Measurements from ENCODE around the gene IPO11.
"Not testable (repeated sequence)": the region's sequence is repeated elsewhere in the genome, so short reads cannot be mapped to it uniquely, and the experiment has no call there.

IPO11 gene

DNA sequence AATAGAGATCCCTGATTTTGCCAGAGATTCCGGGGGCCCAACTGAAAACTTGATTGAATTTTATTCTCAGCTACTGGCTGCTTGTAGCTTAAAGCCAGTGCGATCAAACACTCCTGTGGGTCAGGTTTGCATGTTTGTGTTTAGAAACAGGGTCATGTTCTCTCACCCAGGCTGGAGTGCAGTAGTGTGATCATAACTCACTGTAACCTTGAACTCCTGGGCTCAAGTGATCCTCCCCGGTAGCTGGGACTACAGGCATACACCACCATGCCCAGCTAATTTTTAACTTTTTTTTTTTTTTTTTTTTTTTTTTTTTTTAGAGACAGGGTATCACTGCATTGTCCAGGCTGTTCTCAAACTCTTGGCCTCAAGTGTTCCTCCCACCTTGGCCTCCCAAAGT is 232.7 kb downstream of the IPO11 start:
- DNase-seq (ENCODE audit: low read depth in 2 of 2), result no peak

DNA sequence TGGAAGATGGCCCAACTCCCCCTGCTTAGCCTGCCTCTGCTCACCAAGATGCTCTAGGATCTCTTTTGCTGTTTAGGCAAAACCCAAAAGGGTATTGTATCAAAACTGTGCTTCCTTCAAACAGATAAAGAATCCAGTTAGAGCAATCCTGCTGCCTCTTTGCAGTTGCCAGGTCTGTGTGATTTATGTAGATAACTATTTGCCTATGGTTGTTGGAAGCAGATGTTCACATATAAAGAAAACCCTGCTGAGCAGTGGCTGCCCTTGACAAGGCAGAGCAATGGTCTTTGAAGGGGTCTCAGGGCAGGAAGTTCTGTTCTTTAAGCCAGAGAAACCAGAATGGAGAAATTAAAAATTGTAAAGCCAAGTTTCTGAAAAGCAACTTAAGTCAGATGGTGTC is 234.7 kb downstream of the IPO11 start:
- no peak for DNase-seq (ENCODE audit: low read depth in 2 of 2)

DNA sequence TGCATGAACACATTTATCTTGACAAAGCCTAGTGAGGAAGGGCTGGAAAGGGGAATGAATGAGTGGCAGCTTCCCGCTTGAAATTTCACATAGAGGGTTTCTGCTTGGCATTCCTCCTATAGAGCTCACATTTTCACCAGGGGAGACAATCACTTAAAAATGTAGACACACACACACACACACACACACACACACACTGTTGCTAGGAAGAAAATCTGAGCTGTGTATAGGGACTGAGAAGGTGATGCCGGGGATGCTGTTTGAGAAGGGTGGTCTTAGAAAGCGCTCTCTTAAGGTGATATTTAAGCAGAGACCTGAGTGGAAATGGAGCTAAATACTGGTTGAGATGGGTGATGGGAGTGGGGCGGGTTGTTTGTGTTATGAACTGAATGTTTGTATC is 236.5 kb downstream of the IPO11 start:
- DNase-seq (ENCODE audit: low read depth in 2 of 2), result no peak

DNA sequence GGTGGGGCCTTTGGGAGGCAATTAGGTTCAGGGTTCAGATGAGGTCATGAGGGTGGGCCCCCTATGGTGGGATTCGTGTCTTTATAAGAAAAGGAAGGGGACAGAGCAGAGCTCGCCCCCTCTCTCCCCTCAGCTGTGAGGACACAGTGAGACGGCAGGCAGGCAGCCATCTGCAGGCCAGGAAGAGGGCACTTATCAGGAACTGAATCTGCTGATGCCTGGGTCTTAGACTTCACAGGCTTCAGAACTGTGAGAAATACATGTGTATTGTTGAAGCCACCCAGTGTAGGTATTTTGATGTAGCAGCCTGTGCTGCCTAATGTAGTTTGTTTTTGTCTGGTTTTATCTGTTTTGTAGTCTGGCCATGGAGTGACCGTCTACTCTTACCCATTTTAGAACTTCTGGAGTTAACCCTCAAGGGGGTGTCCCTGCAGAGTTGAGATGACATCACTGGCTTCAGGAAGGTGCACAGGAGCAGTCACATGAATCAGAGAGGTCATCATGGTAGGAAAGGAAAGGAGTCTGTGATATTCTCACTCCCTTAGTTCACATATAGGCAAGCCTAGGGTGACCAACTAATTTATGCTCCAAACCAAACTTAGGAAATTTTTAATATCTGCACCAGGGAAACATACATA is 237.0 kb downstream of the IPO11 start:
- no peak for DNase-seq (ENCODE audit: low read depth in 2 of 2)

DNA sequence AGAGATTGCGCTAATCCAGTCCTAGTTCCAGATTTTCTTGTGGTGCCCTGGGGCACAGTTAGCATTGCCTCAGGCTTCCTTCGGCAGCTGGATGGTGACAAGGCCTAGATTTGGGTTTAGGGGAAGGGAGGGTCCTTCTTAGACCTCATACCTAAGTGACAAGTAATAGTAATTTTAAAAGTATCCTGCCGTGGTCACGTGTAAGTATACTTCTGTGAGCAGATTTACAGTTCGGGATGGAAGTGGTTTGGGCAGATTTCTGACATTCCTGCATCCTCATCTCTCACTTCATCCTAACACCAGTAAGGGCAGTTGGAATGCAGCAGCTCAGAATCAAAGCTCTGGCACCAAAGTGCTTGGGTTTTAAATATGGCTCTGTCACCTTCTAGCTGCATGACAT is 237.6 kb downstream of the IPO11 start:
- DNase-seq (ENCODE audit: low read depth in 2 of 2), result no peak

DNA sequence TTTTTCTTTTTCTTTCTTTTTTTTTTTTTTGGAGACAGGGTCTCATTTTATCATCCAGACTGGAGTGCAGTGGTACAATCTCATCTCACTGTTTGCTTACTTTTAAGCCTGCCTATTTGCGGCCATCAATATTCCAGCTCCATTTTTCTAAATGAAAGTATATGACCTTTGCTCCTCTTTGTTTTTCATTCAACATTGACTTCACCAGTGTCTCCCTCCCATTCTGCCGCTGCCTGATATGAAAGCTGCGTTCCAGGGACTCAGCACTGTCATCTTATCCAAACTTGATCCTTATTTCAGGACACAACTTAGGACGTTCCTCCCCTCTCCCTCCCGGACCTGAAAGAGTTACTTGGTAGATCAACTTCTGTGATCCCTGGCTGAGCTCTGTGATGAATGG is 239.7 kb downstream of the IPO11 start:
- no peak for DNase-seq (ENCODE audit: low read depth in 2 of 2)

DNA sequence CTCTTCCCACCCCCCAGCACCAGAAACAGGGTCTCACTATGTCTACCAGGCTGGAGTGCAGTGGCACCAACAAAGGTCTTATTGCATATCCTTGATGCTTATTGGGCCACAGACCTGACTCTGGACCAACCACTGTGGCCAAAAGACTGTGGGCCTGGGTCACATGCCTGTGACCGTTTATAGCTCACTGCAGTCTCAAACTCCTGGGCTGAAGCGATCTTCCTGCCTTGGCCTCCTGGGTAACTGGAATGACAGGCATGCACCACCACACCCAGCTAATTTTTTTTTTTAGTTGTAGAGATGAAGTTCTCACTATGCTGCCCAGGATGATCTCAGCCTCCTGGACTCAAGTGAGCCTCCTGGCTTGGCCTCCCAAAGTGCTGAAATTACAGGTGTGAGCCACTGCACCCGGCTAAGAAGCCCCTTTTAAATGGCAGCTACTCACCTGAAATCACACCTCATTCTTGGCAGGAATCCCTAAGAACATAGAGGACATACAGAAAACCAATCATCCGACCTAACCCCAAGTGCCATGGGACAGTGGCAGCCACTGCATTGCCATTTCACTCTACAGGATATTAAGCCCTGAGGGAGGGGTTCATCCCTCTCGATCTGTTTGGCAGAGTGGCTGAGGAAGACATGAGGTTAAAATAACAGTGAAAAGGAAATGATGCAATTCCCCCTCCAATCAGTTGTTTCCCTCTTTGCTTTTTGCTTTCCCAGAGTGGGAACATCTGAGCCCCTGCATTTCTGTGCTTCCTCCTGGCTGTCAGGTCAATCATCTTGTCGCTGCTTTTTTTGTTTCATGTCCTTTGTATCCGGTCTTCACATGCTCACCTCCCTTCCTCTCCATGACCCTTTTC is 240.7 kb downstream of the IPO11 start:
- DNase-seq (ENCODE audit: low read depth in 2 of 2), result no peak

DNA sequence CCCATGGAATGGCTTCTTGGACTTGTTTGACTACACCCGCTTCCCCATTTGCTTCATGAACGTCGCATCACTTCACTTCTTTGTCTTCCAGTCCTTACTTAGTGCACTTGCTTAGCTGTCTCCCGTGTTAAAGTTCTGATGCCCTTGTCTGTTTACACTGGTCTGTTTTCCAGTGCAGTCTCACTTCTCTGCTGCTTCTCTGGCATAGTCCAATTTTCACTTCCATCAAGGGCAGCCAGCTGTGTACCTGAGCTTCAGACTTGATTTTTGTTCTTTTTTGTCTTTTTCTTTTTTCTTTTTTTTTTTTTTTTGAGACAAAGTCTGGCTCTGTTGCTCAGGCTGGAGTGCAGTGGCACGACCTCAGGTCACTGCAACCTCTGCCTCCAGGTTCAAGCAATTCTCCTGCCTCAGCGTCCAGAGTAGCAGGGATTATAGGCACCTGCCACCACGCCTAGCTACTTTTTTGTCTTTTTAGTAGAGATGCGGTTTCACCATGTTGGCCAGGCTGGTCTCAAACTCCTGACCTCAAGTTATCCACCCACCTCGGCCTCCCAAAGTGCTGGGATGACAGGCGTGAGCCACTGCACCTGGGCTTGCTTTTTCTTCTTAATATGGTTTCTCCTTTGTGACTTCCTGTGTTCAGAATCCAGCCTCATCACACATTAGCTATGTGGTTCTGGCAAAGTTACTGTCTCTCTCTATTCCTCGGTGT is 241.5 kb downstream of the IPO11 start:
- no peak for DNase-seq (ENCODE audit: low read depth in 2 of 2)

DNA sequence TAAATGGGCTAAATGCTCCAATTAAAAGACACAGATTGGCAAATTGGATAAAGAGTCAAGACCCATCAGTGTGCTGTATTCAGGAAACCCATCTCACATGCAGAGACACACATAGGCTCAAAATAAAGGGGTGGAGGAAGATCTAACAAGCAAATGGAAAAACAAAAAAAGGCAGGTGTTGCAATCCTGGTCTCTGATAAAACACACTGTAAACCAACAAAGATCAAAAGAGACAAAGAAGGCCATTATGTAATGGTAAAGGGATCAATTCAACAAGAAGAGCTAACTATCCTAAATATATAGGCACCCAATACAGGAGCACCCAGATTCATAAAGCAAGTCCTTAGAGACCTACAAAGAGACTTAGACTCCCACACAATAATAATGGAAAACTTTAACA is 245.2 kb downstream of the IPO11 start:
- DNase-seq (ENCODE audit: low read depth in 2 of 2), result not testable (repeated sequence)

DNA sequence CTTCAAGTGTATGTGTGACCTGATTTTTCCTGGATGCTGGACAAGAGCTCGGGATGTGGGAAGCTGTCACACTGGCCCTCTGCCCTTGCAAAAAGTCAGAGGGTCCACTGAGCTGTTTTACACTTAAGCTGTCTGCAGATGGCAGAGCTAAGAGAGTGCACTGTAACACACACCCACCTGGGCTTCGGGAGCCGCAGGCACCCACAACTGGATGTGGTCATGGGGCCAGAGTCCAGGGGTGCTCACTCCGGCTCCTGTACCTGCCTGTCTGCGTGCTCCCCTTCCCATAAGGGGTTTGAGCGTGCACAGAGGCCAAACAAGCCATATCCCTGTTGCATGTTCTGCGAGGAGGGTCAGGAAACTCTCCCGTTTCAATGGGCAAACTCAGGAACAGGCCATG is 248.6 kb downstream of the IPO11 start:
- DNase-seq (ENCODE audit: low read depth in 2 of 2), result no peak

DNA sequence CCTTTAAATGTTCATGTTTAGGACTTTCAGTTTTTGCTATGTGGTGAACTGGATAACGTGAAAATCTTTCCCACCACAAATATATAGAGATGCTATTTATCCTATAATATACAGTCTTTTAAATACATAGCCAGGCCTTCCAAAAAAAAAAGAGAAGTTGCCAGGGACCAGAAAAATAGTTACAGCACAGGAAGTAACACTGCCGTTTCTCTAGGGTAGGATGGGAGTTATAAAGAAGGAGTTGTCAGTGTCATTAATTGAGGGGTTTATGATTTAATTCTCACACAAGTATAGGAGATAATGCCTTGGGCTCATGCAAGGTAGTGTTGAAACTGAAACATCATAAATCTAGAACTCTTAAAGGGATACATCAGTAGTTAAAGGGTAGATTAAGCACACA is 250.0 kb downstream of the IPO11 start:
- DNase-seq (ENCODE audit: low read depth in 2 of 2), result no peak

DNA sequence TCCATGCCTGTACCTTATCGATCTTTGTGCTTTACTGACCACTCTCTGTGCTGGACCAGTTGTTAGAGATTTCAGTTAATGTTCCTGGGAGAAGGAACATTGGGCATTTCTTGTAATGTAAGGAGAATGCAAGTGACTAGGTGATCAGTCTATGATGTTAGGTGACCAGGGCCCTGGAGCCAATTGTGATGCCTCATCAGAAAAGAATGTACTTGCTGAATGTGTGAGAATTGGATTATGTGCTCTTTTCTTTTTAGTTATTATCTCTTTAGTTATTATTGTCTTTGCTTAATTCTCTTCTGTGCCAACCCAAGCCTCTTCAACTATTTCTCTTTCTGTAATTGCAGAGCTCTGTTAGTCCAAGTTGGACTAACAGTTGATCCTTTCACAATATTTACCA is 258.9 kb downstream of the IPO11 start:
- no peak for DNase-seq (ENCODE audit: low read depth in 2 of 2)

DNA sequence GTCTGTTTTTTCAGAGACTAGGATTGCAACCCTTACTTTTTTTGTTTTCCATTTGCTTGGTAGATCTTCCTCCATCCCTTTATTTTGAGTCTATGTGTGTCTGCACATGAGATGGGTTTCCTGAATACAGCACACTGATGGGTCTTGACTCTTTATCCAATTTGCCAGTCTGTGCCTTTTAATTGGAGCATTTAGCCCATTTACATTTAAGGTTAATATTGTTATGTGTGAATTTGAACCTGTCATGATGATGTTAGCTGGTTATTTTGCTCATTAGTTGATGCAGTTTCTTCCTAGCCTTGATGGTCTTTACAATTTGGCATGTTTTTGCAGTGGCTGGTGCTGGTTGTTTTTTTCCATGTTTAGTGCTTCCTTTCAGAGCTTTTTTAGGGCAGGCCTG is 264.0 kb downstream of the IPO11 start:
- DNase-seq (ENCODE audit: low read depth in 2 of 2), result not testable (repeated sequence)

Measured in activated CD8-positive, alpha-beta memory T cell treated with anti-CD3 and anti-CD28 coated beads for 4 hours (primary cell).